Central memory CD4-positive, alpha-beta T cell (primary cell): ENCODE measurements around the gene MORN1.

Experiments
- DNase-seq: peaks from one replicate; pipeline ENCODE4 v3.0.0; 2022

MORN1 gene

DNA sequence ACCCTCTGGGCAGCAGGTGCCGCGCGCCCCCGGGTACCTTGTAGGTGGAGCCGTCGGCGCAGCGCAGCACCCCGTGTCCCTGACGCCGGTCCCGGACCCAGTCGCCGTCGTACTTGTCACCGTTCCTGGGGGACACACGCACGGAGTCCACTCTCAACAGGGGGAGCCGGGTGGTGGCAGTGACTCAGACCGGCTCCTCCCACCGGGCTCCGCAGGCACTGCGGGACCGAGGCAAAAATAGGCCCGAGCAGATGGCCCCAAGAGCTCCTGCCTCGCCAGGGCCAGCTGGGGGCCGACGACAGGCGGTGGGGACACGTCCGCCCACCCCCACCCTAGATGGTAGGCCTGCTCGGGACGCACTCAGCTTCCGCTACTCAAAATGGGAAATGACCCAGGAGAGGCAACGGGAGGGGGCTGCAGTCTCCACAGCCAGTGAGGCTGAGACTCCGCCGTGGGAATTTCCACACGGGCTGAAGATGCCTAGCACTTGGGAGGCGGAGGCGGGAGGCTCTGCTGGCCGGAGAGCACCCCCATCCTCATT, 6.3 kb downstream of the MORN1 start:
- DNase-seq = no peak

DNA sequence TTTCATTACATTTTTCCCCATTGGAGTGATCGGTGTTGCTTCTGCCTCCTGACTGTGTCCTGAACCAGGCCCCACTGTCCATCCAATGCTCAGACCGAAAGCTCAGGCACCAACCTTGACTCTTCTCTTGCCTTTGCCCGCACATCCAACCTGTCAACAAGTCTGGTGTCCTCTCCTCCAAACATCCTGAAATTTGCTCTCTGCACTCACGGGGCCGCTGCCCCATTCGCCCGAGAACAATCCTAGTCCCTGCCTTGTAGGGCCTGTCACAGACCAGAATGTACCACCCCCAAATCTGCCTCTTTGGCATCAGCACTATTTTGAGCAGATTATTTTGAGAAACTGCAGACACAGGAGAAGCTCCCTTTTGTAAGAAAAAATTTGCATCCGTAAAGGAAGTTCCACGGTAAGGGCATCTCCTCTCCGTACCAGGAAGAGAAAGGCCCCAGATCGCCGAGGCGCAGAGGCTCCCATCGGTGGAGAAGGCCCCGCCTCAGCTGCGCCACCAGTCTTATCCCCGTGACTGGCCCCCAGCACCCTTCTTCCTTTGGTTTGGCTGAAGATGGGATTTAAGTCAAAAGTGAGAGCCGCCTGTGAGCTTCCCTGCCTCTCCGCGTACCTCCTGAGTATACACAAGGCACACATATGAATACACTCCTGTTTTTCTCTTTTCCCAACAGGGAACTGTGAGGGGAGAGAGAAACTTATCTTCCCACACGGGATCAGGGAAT, 7.1 kb downstream of the MORN1 start:
- DNase-seq = no peak

DNA sequence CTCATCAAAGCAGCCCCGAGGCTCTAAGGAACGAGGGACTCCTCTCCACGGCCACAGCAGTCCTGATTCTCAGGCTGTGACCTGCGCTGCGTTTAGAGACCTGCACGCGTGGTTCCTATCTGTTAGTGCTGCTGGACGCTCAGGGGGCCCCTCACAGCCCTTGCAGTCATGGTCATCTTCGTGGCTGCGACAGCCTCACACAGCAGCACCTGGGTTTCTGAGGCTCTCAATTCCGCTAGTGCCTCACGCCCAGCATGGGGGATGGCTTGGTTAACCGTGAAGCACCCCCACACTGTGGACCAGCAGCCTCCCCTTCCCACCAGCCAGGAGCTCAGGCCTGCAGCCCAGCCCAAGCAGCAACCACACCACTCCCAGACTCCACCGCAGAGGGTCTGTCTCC, 7.8 kb downstream of the MORN1 start:
- DNase-seq = no peak

DNA sequence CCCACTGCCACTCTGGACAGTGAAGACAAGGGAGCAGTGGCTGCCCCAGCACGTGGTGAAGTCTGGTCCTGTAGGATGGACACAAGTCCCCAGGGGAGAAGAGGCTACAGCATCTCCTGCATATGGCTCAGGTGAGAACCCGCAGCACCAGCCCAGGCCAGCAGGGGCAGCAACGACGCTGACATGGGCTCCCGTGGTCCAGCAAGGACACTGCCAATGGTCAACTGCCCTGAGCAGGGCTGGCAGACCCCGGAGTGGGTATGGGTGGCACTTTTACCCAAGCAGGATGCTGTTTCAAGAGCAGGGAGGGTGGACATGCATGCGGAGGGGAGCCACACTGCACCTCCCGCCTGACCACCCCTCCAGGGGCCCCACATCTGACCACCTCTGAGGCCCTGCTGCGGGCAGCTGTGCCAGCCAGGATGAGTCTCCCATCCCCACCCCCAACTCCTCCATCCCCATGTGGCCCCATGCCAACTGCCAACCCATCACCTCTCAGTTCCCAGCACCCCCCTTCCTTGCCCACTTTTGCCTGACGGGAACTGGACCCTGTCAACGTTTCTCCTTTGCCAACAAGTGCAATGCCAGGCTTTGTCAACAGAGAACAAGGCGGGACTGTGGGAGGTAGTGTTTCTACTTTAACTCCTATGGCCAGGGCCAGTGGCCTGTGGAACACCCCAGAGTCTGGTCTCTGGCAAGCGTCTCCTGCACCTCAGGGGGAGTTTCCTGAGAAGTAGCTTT, 8.6 kb downstream of the MORN1 start:
- no peak for DNase-seq

GRCh38 chr1:2381741-2382620, 9.4 kb downstream of the MORN1 start:
- DNase-seq = peak; percentile 66

GRCh38 chr1:2380816-2381591, 10.3 kb downstream of the MORN1 start:
- no peak for DNase-seq

- no peak for DNase-seq
These were observed 11.5 kb downstream of the MORN1 start for GRCh38 chr1:2379733-2380404.

DNA sequence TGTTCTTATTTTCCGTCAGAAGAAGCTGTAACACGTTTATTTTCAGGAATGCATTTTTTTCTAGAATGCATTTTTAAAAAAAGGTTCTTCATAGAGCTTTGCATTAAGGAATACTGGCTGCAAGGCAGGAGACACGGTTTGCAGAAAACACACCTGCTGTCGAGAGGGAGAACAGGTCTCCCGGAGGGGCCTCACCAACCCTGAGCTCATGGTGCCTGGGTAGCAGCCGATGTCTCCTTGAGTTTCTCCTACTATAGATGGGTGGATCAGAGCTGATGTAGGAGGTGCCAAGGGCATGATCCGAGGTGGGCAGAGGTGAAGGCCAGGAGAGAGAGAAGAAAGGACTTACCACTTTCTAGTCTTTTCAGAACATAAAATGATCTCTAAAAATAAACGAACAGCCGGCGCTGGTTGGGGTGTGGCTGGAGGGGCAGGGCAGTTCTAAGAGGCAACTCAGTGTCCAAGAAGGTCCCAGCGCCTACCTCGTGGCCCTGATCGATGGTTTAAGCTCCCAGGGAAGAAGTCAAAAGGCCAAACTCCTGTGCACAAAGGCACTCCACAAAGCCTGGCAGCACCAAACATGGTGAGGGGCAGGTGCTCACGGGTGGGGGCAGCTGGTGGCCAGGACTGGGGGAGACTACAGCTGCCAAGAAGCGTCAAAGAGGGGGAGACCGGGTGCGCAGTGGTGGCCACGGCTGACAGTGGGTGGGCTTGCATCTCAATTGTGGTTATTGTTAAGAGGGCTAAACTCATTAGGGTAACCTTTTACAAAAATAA, 12.2 kb downstream of the MORN1 start:
- DNase-seq = no peak

GRCh38 chr1:2378441-2378851, 12.9 kb downstream of the MORN1 start:
- DNase-seq = no peak

DNA sequence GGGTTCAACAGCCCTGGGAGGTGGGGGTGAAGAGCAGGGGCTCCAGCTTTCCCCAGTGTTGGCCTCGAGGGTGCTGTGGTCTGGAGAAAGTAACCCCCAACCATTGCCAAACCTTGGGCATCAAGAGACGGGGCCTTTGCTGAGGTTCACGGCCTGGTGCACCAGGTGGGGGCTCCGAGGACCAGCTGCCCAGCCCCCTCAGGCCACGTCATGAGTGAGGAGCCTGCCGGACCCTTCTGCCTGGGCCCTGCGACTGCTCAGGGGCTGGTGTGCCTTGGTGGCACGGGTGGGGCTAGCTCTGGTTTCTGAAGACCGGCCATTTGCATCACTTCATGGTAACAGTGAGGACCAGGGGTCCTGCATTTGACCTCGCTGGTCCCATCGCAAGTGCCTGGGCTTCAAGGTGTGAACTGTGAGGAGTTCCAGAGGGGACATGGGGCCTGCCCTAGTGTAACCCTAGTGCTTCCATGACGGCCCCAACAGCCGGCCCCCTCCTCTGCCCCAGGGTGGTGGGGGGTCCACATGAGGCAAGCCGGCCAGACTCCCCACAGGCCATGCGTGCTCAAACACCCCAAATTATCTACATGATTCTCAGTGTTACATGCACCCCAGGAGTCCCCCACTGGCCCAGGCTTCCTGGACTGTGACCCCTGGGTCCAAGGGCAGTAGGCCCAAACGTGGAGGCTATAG, 13.5 kb downstream of the MORN1 start:
- DNase-seq = no peak

- no peak for DNase-seq
These were observed 14.3 kb downstream of the MORN1 start for GRCh38 chr1:2376931-2377672.

- no peak for DNase-seq
These were observed 15.1 kb downstream of the MORN1 start for GRCh38 chr1:2376261-2376741.

DNA sequence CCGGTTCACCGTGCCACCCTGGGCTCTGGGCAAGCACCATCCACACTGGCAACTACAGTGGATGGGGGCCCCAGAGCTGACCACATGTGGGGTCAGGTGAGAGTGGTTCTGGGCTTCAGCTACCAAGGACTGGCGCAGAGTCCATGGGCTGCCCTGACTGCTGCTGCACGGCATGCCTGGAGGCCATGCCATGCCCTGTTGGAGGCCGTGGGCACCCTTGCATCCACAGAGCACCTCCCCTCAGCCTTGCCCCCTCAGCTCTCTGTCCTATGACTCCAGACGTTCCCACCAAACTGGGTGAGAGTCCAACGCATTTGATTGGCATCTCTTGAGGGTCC, 15.5 kb downstream of the MORN1 start:
- DNase-seq = no peak

DNA sequence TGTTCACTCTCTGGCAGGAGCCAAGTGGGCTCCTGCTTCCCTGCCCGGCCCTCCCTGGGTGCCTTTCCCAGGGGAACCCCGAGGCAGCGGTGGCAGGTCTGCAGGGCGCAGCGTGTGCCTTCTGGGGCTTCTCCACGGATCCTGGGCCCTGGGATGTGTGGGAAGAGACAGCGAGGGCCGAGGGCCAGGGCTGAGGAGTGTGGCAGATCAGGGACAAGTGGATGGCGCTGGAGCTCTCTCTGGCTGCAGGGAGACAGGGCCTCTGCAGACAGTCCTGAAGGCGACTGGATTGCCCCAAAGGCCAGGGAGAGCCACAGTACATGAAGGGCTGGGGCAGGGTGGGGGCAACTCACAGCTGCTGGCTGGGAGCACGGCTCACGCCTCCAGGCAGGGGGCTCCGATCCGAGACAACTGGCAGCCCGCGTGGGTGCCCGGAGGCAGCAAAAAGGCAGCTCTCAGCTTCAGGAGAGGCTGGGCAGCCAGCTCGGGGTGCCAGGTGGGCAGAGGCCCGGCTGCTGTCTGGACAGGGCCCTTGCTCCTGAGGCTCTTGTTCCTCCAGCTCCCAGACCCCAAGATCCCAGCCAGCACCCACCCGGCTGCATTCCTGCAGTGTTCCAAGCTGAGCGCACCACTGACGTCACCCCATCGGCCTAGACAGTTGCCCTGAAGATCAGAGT, 16.0 kb downstream of the MORN1 start:
- no peak for DNase-seq

DNA sequence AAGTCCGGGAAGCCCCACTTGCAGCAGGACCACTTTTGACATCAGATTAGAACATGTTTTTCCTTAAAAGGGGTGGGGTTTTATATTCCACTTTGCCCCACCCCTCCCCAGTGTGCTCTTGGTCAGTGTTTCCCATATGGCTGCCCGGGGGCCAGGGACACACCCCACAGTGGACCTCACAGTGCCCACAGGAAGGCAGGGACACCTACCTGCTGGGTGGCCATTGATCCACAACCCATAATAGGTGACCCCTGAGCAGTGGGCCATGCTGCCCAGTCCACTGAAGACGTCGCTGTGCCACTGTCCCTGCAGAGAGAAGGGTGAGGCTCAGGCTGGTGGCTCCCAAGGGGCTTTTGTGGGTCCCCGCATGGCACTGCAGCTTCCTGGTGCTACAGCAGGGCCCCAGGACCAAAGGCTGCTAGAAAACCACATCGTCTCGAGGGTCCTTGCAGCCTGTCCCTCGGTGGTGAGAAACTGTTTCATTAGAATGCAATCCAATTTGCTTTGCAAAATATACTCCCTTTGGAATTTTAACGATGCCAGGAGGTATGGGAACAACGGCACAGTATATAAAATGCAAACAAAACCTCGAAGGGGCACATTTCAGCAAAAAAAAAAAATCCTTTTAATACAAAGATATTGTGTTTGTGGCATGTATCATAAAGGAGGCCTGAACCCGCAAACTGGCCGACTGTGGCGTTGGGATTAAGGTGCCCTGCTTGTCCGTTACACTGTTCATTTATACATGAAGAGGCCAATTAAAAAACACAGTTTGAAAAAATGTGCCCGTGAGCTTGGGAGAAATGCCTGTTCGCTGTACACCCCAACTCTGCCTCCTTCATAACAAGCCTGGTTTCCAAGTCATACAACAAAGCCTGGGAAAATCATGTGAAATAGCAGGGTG, 16.9 kb downstream of the MORN1 start:
- DNase-seq = no peak

DNA sequence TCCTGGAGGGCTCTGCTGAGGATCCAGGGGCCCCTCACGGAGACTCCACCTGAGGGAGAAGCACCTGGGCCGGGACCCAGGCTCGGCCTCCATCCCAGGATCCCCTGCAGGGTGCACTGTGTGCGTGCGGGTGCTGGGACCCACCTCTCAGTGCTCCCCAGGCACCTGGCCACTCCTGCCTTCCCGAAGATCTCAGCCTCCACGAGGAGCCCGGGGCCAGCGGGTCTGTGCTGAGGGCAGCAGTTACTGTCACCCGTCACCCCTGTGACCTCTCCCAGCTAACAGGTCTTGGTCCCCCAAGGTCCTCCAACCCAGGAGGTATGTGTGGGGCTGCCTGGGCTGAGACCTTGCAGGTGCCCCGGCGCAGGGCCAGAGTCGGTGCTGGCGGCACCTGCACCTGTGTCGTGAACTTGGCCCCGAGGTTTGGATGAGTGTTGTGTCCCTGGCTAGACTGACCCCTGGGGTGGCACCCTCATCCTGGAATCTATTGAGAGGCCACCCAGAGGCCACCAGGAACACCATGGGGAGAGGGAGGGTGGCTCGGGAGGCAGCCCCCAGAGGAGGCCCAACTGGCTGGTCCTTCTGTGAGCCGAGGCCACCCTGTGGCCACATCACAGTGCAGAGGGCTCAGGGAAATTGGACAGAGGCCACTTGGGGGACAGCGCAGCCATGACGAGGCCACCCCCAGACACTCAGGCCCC, 17.7 kb downstream of the MORN1 start:
- DNase-seq = no peak
